GM04504 (cell line): ENCODE results near the gene TRIO.

Source experiments
- DNase-seq: peaks from one replicate; pipeline ENCODE4 v3.0.0-alpha.2; 2012; ENCODE audit warnings: low read depth

The TRIO gene

DNA sequence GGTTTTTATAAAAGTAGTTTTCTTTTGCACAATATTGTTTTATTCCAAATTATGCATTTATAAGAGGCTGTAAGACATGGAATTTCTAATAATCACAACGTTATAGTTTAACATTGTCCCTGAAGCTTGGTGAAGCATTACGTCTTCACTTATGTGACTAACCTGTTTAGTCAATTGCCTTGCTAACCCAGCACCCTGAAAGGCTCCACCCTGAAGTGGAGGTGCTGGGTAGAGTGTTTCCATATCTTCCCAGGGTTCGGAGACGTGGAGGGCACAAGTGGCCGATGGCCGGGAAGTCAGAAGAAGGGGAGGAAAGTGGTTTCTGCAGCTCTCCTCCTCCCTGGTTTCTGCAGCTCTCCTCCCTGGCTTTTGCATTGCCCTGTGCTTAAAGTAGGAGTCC, 83.4 kb downstream of the TRIO start:
- DNase-seq, result no peak

DNA sequence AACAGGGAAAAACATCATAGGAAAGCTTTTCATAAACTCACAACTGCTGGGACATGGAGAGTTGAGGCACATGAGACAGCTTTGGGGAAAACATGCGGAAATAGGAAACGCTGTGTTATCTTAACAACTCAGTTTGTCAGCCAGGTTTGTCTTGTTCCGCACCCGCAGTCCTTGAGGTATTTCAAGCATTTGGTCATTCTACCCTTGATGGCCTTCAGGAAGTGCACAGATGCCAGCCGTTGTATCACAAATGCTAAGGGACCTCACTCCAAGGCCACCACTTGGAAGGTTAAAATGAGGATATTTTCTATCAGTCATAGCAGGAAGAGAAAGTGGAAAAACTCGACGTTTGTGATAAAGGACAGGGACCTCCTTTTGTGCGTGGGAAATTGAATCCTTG, 83.8 kb downstream of the TRIO start:
- DNase-seq, result no peak

DNA sequence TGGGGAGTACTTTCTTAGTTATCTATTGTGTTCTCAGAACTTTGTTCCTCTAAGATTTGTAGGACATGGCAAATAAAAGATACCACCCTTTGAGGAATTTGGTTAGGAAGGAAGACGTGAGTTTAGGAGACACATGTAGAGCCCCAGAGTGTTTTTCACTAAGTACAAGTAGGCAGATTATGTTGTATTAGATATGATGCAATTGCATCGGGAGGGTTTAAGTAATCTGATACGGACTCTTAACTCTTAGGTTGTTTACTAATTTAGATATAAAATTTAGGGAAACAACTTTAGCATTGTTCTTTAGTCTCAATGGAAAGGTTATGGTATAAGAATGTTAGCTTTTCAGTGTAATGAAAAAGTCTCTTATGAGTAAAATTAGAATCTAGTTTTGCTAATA, 84.4 kb downstream of the TRIO start:
- DNase-seq, result no peak

DNA sequence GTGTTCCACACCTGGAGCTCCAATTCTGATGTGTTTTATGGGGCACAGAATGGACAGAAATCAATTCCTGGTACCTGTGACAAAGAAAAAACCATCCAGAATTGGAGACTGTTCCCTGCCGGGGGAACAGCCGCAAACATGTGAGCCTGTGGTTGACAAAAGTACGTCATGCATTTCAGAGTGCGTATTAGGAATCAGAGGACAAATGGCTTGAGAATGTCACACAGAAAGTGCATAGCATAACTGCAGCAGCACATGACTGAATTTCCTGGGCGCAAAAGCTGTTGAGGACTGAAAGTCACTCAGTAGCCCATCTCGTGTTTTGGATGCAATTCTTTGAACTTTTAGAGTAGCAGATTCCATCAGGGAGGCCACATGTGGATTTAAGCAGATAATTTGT, 85.1 kb downstream of the TRIO start:
- no peak for DNase-seq

GRCh38 chr5:14229181-14229580, 86.0 kb downstream of the TRIO start:
- no peak for DNase-seq

- DNase-seq, result no peak
Observed at GRCh38 chr5:14229734-14230133, 86.6 kb downstream of the TRIO start.

GRCh38 chr5:14231156-14231555, 88.0 kb downstream of the TRIO start:
- peak; percentile 14 for DNase-seq

- no peak for DNase-seq
Observed at GRCh38 chr5:14231890-14232289, 88.7 kb downstream of the TRIO start.

DNA sequence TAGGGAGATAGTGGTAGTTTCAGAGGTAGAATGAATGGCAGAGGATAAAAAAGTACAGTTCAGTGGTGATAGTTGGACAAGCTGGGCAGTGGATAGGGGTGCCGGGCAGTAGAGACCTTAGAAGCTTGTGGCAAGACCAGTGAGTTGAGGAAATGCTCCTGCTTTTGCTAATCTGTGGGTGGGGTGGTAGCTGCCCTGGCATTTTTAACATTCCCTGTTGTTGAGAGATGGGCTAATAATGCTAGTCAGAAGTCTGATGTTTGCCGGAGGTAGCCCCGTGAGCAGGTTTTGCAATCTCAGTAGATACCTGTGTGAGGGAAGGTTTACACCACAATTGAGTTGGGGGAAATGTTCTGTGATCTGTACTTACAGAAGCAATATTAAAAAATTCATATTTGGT, 91.1 kb downstream of the TRIO start:
- DNase-seq, result no peak

DNA sequence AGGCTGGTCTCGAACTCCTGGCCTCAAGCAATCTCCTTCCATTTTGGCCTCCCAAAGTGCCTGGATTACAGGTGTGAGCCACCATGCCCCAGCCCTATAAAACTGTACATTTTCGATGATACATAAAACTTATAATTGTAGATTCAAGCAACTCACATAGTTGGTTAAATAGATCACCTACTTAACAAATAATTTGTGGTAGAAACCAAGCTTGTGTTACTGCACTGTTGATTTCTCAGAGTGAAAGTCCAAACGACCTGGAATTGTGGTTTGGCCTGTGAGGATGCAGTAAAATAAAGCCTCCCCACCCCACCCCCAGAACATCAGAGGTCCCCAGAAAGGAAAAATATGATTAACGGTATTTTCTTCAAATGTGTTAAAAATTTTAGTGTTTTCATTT, 92.7 kb downstream of the TRIO start:
- no peak for DNase-seq

GRCh38 chr5:14236757-14237156, 93.6 kb downstream of the TRIO start:
- no peak for DNase-seq

GRCh38 chr5:14237317-14238086, 94.4 kb downstream of the TRIO start:
- no peak for DNase-seq

GRCh38 chr5:14238272-14238671, 95.1 kb downstream of the TRIO start:
- no peak for DNase-seq

- no peak for DNase-seq
Observed at GRCh38 chr5:14239404-14239803, 96.3 kb downstream of the TRIO start.

GRCh38 chr5:14239951-14240350, 96.8 kb downstream of the TRIO start:
- DNase-seq, result no peak

- peak; percentile 14 for DNase-seq
Observed at GRCh38 chr5:14240359-14240758, 97.2 kb downstream of the TRIO start.

GRCh38 chr5:14241141-14241540, 98.0 kb downstream of the TRIO start:
- no peak for DNase-seq

- no peak for DNase-seq
Observed at GRCh38 chr5:14242447-14242846, 99.3 kb downstream of the TRIO start.

- no peak for DNase-seq
Observed at GRCh38 chr5:14242871-14243383, 99.8 kb downstream of the TRIO start.

GRCh38 chr5:14243766-14244165, 100.6 kb downstream of the TRIO start:
- DNase-seq, result no peak

GRCh38 chr5:14244721-14245120, 101.6 kb downstream of the TRIO start:
- DNase-seq, result no peak

GRCh38 chr5:14245132-14245925, 102.2 kb downstream of the TRIO start:
- no peak for DNase-seq

DNA sequence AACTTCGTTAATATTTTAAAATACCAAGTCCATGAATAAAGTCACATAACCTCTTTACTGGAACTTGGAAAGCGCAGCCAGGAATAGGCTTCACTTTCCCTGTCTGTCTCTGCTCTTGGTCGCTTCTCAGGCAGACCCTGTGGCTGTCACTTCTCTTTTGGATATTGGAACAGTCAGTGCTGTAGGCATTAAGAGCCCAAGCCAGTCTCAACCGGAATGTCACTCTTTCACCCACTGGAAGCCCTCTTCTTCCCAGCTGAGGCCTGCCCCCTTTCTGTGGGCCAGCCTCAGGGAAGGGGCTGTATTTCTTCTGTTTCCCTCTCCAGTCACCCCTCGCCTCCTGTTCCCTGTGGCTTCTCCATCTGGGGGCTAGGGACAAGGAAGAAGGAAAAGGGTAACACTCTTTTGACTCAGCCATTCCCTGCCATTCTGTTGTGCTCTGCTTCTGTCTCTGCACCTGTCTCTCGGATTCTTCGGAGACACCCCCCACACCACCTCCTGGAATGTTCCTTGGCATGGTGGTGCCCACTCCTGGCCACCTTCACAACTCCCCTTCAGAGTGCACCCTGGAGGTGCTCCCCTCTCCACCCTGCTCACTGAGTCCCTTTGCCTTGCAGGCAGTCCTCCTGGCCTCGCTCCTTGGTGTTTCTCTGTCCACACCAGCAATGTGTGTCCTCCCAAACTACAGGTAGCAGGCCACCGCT, 103.4 kb downstream of the TRIO start:
- no peak for DNase-seq
